HepG2 (cell line): Measurements from ENCODE around the gene APBA1. TPM values are rescaled to one million over a fixed set of nuclear protein-coding genes. Genes with fewer than 3 reads are reported as not detected.
A peak's percentile ranks its signal among the peaks of the same experiment; 100 is the strongest.

Experiments used
- ARID5B ChIP-seq: IDR thresholded peaks from 2 replicates; pipeline ENCODE4 v1.4.0; 2020; ENCODE audit warnings: mild to moderate bottlenecking, missing genetic modification reagents
- CEBPB ChIP-seq: IDR thresholded peaks from 2 replicates; pipeline ENCODE4 v1.6.1; 2011; ENCODE audit warnings: low read depth, low read length, improper control_type of control experiment, borderline replicate concordance
- CSRNP1 ChIP-seq: sonication (generic); formaldehyde crosslinking; IDR thresholded peaks from 2 replicates; pipeline ENCODE4 v1.8.1; 2023; ENCODE audit warnings: mild to moderate bottlenecking, missing genetic modification reagents
- ELK4 ChIP-seq: sonication (generic); formaldehyde crosslinking; IDR thresholded peaks from 2 replicates; pipeline ENCODE4 v1.9.0; 2021; ENCODE audit warnings: missing genetic modification reagents, borderline replicate concordance
- ERF ChIP-seq: IDR thresholded peaks from 2 replicates; pipeline ENCODE4 v1.6.1; 2018; ENCODE audit warnings: missing biosample characterization, missing genetic modification reagents
- FLYWCH1 ChIP-seq: sonication (generic); formaldehyde crosslinking; IDR thresholded peaks from 2 replicates; pipeline ENCODE4 v1.8.1; 2023; ENCODE audit warnings: mild to moderate bottlenecking, missing genetic modification reagents
- GATAD2A ChIP-seq: IDR thresholded peaks from 2 replicates; pipeline ENCODE4 v1.6.1; 2016
- HNF4A ChIP-seq: sonication (generic); formaldehyde crosslinking; IDR thresholded peaks from 2 replicates; pipeline ENCODE4 v1.4.0; 2020; ENCODE audit warnings: missing genetic modification reagents
- MYPOP ChIP-seq: sonication (generic); formaldehyde crosslinking; IDR thresholded peaks from 2 replicates; pipeline ENCODE4 v1.8.1; 2023; ENCODE audit warnings: mild to moderate bottlenecking, moderate library complexity, missing genetic modification reagents
- NFIB ChIP-seq: sonication (generic); formaldehyde crosslinking; IDR thresholded peaks from 2 replicates; pipeline ENCODE4 v1.9.0; 2021; ENCODE audit warnings: missing genetic modification reagents, mild to moderate bottlenecking, borderline replicate concordance
- NFKBIZ ChIP-seq: IDR thresholded peaks from 2 replicates; pipeline ENCODE4 v1.6.1; 2018; ENCODE audit warnings: missing genetic modification reagents, missing compliant biosample characterization
- RBM22 ChIP-seq: fragments of 200-400 bp; formaldehyde crosslinking; optimal IDR thresholded peaks from 2 replicates; pipeline ENCODE3; 2017; ENCODE audit warnings: mild to moderate bottlenecking, low read length, moderate library complexity
- TMF1 ChIP-seq: sonication (generic); formaldehyde crosslinking; IDR thresholded peaks from 2 replicates; pipeline ENCODE4 v1.8.1; 2022; ENCODE audit warnings: low read depth, missing genetic modification reagents
- ZFP36L2 ChIP-seq: sonication (generic); formaldehyde crosslinking; IDR thresholded peaks from 2 replicates; pipeline ENCODE4 v1.4.0; 2020; ENCODE audit warnings: missing genetic modification reagents
- ZNF263 ChIP-seq: sonication (generic); formaldehyde crosslinking; IDR thresholded peaks from 2 replicates; pipeline ENCODE4 v1.4.0; 2020; ENCODE audit warnings: missing genetic modification reagents
- ZNF484 ChIP-seq: sonication (generic); formaldehyde crosslinking; IDR thresholded peaks from 2 replicates; pipeline ENCODE4 v1.5.1; 2020; ENCODE audit warnings: mild to moderate bottlenecking, low read depth, missing genetic modification reagents, borderline replicate concordance
- ZNF550 ChIP-seq: sonication (generic); formaldehyde crosslinking; IDR thresholded peaks from 2 replicates; pipeline ENCODE4 v1.4.0; 2020; ENCODE audit warnings: mild to moderate bottlenecking, missing genetic modification reagents, borderline replicate concordance
- ZNF569 ChIP-seq: sonication (generic); formaldehyde crosslinking; IDR thresholded peaks from 2 replicates; pipeline ENCODE4 v1.5.0; 2020; ENCODE audit warnings: mild to moderate bottlenecking, missing genetic modification reagents, moderate library complexity, borderline replicate concordance
- ZNF616 ChIP-seq: sonication (generic); formaldehyde crosslinking; IDR thresholded peaks from 2 replicates; pipeline ENCODE4 v1.5.0; 2020; ENCODE audit warnings: low read depth, mild to moderate bottlenecking, missing genetic modification reagents
- ZNF652 ChIP-seq: IDR thresholded peaks from 2 replicates; pipeline ENCODE4 v1.6.1; 2016; ENCODE audit warnings: low read depth, borderline replicate concordance
- ZNF674 ChIP-seq: sonication (generic); formaldehyde crosslinking; IDR thresholded peaks from 2 replicates; pipeline ENCODE4 v1.5.0; 2020; ENCODE audit warnings: low read depth, mild to moderate bottlenecking, missing genetic modification reagents
- ZNF768 ChIP-seq: sonication (generic); formaldehyde crosslinking; IDR thresholded peaks from 2 replicates; pipeline ENCODE4 v1.4.0; 2020; ENCODE audit warnings: missing genetic modification reagents
- ZSCAN30 ChIP-seq: sonication (generic); formaldehyde crosslinking; IDR thresholded peaks from 2 replicates; pipeline ENCODE4 v1.5.0; 2020; ENCODE audit warnings: mild to moderate bottlenecking, missing genetic modification reagents
- polyA plus RNA-seq, 8 experiments: library from polyadenylated mRNA; depleted of rRNA in 3 of 8; stranded (reverse) in 7 of 8; unstranded in 1 of 8; fragments of >200 nt; fragmentation: Illumina TruSeq in 4 of 8; extraction: Trizol in 4 of 8; gene quantifications; 2 replicates each; pipeline versions ENCODE4 v1.2.1 to v1.2.3, GENCODE V29; 2011 to 2016; ENCODE audit warnings: low read depth in 4 of 8, missing spikeins in 1 of 8, mixed read lengths in 1 of 8; ENCODE audit not compliant: insufficient read depth in 1 of 8
- total RNA-seq, 5 experiments: library from RNA; depleted of rRNA; stranded (reverse); fragments of >200 nt; fragmentation: Illumina TruSeq; extraction: Trizol; gene quantifications; 2 replicates each; pipeline ENCODE4 v1.2.3, GENCODE V29; 2016; ENCODE audit warnings: low read depth in 1 of 5

Gene APBA1
- total and polyA plus RNA-seq, 2 of the 13 experiments (the other 11 are each of a cell fraction or from before 2014, with no cell fraction given), result 0.15 TPM; not detected in 1

- no peak for TF ChIP-seq NFKBIZ (CRISPR knock-in tag)
- no peak for TF ChIP-seq CEBPB
- no peak for TF ChIP-seq ZNF263
- TF ChIP-seq ZNF616, result no peak
- TF ChIP-seq MYPOP, result peak; percentile 85; the same call in 1 of the 2 replicates
- TF ChIP-seq ELK4, result no peak
- TF ChIP-seq ZNF569 (CRISPR knock-in tag), result no peak
- no peak for TF ChIP-seq ZNF550 (CRISPR knock-in tag)
- TF ChIP-seq ARID5B (CRISPR knock-in tag), result peak; percentile 56; the same call in 1 of the 2 replicates
- no peak for TF ChIP-seq ZSCAN30 (CRISPR knock-in tag)
- peak; percentile 20; the same call in 1 of the 2 replicates for TF ChIP-seq CSRNP1
- TF ChIP-seq TMF1, result no peak
- TF ChIP-seq ZNF674 (CRISPR knock-in tag), result no peak
- TF ChIP-seq HNF4A, result no peak
- TF ChIP-seq NFIB (CRISPR knock-in tag), result no peak
- TF ChIP-seq FLYWCH1 (CRISPR knock-in tag), result no peak
- peak; percentile 44; the same call in 1 of the 2 replicates for TF ChIP-seq ERF (CRISPR knock-in tag)
- no peak for TF ChIP-seq ZFP36L2 (CRISPR knock-in tag)
- 0 out of 2 replicates have a peak, but pooled peaks have one; percentile 42 for TF ChIP-seq GATAD2A (CRISPR knock-in tag)
- 0 out of 2 replicates have a peak, but pooled peaks have one; percentile 13 for TF ChIP-seq ZNF652 (CRISPR knock-in tag)
- TF ChIP-seq ZNF484 (CRISPR knock-in tag), result no peak
- no peak for TF ChIP-seq RBM22
- TF ChIP-seq ZNF768, result peak; percentile 59; the same call in 1 of the 2 replicates
Observed at GRCh38 chr9:69672596-69673310, 582 bp upstream of the APBA1 start (continued).
